HG03175 (cell line): ENCODE results near the gene SEC14L6.
"Not testable (repeated sequence)": the region's sequence is repeated elsewhere in the genome, so short reads cannot be mapped to it uniquely, and the experiment has no call there.

Experiments
- ATAC-seq: cut with Tn5 transposase; IDR thresholded peaks from one replicate; pipeline ENCODE4 v1.9.1; 2021; ENCODE audit warnings: mild to moderate bottlenecking, moderate library complexity; ENCODE audit not compliant: unreplicated experiment

Gene SEC14L6

GRCh38 chr22:30567277-30567676 lies 20.7 kb upstream of the SEC14L6 start:
- ATAC-seq, result not testable (repeated sequence)

- no peak for ATAC-seq
Measured at GRCh38 chr22:30566125-30566524, 19.6 kb upstream of the SEC14L6 start.

GRCh38 chr22:30565341-30565740 lies 18.8 kb upstream of the SEC14L6 start:
- ATAC-seq, result no peak

GRCh38 chr22:30564761-30565119 lies 18.2 kb upstream of the SEC14L6 start:
- ATAC-seq, result no peak

- no peak for ATAC-seq
Measured at GRCh38 chr22:30564045-30564760, 17.7 kb upstream of the SEC14L6 start.

DNA sequence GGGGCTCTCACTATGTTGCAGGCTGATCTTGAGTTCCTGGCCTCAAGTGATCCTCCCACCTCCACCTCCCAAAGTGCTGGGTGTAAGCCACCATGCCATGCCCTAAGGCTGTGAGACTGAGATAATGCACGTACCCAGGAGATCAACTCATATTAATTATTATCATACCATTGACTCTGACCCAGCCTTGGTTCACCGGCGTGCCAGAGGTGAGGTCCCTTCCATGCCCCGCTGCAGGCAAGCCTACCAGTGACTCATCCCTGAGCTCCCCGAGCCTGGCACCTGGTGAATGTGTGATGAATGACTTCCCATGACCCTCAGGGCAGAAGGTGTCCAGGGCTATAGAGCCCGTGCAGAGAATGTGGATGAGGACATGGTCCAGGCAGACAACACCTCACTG lies 15.8 kb upstream of the SEC14L6 start:
- no peak for ATAC-seq

DNA sequence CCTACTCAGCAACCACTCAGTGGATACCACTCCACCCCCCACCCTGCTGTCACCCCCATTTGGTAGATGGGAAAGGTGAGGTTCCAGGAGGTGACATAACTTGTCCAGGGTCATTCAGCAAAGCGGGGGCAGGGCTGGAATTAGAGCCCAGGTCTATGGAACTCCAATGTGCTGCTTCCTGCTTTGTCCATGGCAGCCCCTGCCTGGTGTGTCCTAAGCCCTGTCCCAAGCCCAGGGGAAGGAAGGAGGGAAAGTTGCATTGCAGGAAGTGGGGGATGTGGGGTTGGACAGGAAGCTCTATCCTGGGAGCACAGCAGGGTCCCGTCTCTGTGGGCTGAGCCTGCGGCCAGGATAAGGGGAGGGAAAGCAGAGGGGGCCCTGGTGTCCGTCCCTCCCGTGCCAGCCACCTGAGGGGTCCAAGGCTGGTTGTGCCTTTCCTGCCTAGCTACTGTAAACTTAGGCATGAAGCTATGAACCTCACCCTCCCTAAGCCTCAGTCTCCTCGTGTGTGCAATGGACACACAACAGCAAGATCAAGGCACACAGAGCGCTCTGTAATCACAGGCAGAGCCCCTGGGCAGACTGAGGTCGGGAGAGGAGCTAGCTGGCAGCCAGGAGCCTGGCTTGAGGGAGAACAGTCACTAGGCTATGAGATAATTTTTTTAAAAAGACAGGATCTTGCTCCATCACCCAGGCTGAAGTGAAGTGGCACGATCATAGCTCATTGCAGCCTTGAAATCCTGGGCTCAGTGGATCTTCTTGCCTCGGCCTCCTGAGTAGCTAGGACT lies 15.1 kb upstream of the SEC14L6 start:
- no peak for ATAC-seq

GRCh38 chr22:30560643-30561202 lies 14.2 kb upstream of the SEC14L6 start:
- ATAC-seq, result not testable (repeated sequence)

GRCh38 chr22:30559889-30560288 lies 13.3 kb upstream of the SEC14L6 start:
- ATAC-seq, result no peak

GRCh38 chr22:30557243-30557642 lies 10.7 kb upstream of the SEC14L6 start:
- ATAC-seq, result no peak

DNA sequence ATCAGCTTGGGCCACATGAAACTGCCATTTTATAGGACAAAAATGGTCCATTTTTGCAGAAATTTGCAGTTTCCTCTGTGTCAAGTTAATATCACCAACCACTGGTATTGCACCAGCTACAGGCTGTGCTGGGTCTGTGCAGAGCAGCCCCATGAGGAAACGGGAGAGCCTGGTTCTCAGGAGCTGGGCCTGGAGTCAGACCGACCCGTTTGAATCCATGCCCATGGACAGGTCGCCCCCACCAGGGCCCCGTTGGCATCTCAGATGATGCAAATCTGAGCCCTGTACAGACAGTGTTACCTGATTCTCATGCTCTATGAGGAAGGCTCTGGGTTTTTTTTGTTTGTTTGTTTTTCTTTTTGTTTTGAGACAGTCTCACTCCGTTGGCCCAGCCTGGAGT lies 9.8 kb upstream of the SEC14L6 start:
- no peak for ATAC-seq

DNA sequence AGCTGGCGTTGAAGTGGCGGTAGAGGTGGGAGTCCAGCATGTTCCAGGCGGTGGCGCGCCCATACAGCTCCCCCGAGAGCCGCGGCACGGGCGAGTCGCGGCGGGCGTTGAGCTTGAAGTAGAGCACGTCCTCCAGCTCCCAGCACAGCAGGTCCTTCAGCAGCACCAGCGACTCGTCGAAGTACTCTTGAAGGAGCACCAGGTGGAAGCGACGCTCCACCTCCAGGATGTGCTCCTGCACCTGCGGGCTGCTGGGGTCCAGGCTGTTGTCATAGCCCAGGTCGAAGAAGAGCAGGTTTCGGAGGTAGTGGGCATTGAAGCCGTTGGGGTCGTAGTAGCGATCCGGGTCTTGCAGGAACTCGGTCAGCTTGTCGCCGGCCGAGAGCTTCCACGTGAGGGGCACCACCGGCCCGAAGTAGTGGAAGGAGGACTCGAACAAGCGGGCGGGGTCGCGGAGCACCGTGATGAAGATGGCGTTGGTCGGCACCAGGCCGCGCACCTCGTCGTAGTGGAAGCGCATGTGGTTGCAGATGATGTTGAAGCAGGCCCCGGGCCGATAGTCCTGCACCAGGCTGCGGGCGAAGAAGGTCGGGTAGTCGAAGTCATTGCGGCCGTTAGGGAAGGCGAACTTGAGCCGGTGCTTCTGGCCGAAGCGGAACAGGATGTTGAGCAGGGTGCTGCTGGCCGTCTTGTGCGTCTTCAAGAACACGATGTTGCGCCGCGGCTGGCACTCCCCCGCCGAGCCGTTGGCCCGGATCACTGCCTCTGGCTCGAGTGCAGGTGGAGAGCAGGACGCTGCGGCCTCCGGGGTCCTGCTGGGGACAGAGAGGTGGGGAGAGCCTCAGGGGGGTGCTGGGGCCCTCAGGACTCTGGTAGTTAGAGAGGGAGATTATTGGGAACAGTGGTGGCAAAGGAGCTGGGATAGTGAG lies 9.0 kb upstream of the SEC14L6 start:
- ATAC-seq, result no peak

DNA sequence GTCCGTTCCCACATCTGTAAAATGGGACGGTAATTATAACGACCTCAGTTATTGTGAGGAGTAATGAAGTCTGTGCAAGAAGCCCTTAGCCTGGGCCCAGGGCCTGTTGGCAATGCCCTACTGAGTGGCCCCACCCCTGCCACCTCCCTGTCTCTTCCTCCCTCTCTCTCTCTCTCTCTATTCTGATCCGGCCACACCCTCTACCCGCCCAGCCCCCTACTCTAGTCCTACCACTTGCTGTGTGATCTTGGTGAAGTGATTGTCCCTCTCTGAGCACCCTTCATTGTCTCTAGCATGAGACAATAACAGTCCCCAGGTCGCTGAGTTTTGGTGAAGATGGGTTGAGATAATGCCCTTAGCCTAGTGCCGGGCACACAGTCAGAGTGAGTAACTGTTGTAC lies 7.4 kb upstream of the SEC14L6 start:
- no peak for ATAC-seq

GRCh38 chr22:30552719-30553118 lies 6.2 kb upstream of the SEC14L6 start:
- no peak for ATAC-seq

DNA sequence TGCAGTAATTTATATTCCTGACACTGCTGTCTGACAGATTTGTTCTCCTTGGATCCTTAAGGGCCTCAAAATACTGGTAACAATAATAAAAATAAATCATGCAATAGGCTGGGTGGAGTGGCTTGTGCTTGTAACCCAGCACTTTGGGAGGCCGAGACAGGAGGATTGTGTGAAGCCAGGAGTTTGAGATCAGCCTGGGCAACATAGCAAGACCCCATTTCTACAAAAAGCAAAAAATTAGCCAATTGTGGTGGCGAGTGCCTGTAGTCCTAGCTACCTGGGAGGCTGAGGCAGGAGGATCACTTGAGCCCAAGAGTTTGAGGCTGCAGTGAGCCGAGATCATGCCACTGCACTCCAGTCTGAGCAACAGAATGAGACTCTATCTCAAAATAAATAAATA lies 5.3 kb upstream of the SEC14L6 start:
- not testable (repeated sequence) for ATAC-seq

DNA sequence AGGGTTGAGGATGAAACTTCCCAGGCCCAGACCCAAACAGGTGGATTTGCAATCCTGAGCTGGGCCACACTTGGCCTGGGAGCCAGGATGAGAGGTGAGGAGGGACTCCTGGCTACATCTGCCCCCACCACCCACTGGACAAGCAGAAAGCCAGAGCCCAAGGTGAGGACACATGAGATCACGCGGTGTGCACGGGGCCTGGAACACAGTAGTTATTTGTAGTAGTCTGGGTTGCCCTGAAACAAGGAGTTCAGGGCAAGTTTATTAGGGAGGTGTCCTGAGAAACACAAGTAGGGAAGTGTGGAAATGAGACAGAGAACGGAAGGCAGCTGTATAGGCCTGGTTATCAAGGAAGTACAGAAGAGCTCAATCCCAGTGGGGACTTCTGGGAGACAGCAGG lies 647 bp upstream of the SEC14L6 start:
- no peak for ATAC-seq

DNA sequence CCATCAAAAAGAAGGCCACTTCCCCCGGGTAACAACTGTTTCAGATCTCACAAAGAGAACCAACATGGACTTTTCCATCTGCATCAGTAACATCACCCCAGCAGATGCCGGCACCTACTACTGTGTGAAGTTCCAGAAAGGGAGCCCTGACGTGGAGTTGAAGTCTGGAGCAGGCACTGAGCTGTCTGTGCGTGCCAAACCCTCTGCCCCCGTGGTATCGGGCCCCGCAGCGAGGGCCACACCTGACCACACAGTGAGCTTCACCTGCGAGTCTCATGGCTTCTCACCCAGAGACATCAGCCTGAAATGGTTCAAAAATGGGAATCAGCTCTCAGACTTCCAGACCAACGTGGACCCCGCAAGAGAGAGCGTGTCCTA lies 3.7 kb downstream of the SEC14L6 start:
- ATAC-seq, result no peak

DNA sequence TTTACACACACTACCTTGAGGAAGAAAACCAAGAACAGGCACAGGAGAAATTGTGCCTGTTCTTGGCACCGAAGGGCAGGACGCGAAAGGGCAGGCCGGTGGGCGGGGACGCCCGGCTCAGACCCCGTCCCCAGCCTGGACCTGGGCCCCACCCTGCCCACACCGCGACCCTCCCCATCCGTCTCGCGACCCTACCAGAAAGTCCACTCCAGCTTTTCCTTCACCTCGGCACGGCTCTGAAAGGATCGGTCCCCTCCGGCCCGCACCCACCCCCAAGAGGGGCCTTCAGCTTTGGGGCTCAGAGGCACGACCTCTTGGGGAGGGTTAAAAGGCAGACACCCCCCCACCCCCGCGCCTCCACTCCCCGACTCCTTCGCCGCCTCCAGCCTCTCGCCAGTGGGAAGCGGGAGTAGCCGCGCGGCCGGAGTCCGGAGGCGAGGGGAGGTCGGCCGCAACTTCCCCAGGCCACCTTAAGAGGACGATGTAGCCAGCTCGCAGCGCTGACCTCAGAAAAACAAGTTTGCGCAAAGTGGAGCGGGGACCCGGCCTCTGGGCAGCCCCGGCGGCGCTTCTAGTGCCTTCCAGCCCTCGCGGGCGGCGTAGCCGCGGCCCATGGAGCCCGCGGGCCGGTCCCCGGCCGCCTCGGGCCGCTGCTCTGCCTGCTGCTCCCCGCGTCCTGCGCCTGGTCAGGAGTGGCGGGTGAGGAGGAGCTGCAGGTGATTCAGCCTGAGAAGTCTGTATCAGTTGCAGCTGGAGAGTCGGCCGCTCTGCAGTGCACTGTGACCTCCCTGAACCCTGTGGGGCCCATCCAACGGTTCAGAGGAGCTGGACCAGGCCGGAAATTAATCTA lies 4.4 kb downstream of the SEC14L6 start:
- no peak for ATAC-seq

- ATAC-seq, result not testable (repeated sequence)
Measured at GRCh38 chr22:30541511-30541910, 5.0 kb downstream of the SEC14L6 start.

DNA sequence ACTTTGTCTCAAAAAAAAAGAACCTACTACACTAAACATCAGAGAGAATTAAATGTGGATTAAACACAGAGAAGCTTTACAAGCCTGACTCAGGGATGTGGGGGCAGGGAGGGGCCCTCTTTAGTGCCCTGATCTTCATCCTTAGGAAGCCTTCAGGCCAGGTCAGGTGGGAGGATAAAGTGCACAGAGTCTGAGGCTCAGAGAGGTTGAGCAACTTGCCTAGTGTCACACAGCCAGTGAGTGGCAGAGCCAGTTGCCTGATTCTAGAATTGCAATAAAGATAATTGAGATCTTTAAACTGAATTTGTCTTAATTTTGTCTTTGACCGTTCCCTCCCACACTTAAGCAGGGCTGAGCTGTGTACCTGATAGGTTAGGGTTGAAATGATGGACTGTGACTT lies 7.2 kb downstream of the SEC14L6 start:
- no peak for ATAC-seq
